ENCODE data around the gene SLC2A9.
"Not testable (repeated sequence)": the region's sequence is repeated elsewhere in the genome, so short reads cannot be mapped to it uniquely, and the experiment has no call there.

SLC2A9 gene

GRCh38 chr4:9785891-9786290 lies 235.4 kb downstream of the SLC2A9 start:
- ATAC-seq (replicated peaks); H3K9me3 Mint-ChIP-seq; H3K4me3 Mint-ChIP-seq; H3K4me1 Mint-ChIP-seq (ENCODE audit: low read depth in 2 of 2); DNase-seq; H3K36me3 Mint-ChIP-seq (ENCODE audit: insufficient read depth); H3K27ac Mint-ChIP-seq: not testable (repeated sequence)
- peaks cover 27 to 33% of the 10 kb centered on the region in 2 donors for H3K27me3 Mint-ChIP-seq

- Mint-ChIP-seq H3K9me3 (no peaks in the 10 kb centered on the region), H3K27ac (no peak overlapping the region), H3K27me3 (peaks cover 53% of the 10 kb centered on the region in 2 donors), H3K36me3 (ENCODE audit: insufficient read depth) (no peaks in the 10 kb centered on the region), H3K4me1 (ENCODE audit: low read depth in 2 of 2) (no peaks in the 10 kb centered on the region), H3K4me3 (no peak overlapping the region)
- ATAC-seq (replicated peaks) (no peak), DNase-seq (no peak)
Measured at GRCh38 chr4:9782136-9782436, 239.2 kb downstream of the SLC2A9 start.

GRCh38 chr4:9781343-9782135 lies 239.8 kb downstream of the SLC2A9 start, which contains the start of gene DRD5:
Gene DRD5 (plus strand): TSS chr4:9781634. CDS start chr4:9782030, 396 bp downstream.
- Mint-ChIP-seq H3K9me3 (no peaks in the 10 kb centered on the region), H3K27ac (no peak within 1 kb of the TSS), H3K4me1 (ENCODE audit: low read depth in 2 of 2) (no peaks in the 10 kb centered on the region), H3K36me3 (ENCODE audit: insufficient read depth) (no peaks in the 10 kb centered on the region), H3K4me3 (no peak within 1 kb of the TSS), H3K27me3 (peaks cover 53% of the 10 kb centered on the region in 2 donors)
- DNase-seq (no peak), ATAC-seq (replicated peaks) (no peak)
